ENCODE data around the gene PTPRD. TPM values are rescaled to one million over a fixed set of nuclear protein-coding genes. Genes with fewer than 3 reads are reported as not detected.

The PTPRD gene
- total and polyA plus RNA-seq, 2 experiments from 2014 or later, result 11.5 to 58.0 TPM

- TF ChIP-seq REST (IDR thresholded peaks at IDR 0.05; ENCODE audit: unreplicated experiment) (no peak), CTCF (conservative IDR thresholded peaks at IDR 0.05; ENCODE audit: low read depth in 2 of 2) (no peak), STAT1 (IDR thresholded peaks at IDR 0.05; ENCODE audit: unreplicated experiment) (no peak), ZNF114 (CRISPR knock-in tag; IDR thresholded peaks at IDR 0.05) (no peak)
Measured at GRCh38 chr9:10130061-10130675, 482.6 kb downstream of the PTPRD start (continued).

- Mint-ChIP-seq H3K27me3 (ENCODE audit: insufficient read depth, low read depth, poor library complexity) (peaks cover 1% of the 10 kb centered on the region), H3K4me1 (no peaks in the 10 kb centered on the region), H3K36me3 (ENCODE audit: low read depth) (no peaks in the 10 kb centered on the region), H3K27ac (no peak overlapping the region), H3K9me3 (no peaks in the 10 kb centered on the region), H3K4me3 (no peak overlapping the region)
- Histone ChIP-seq H3K4me3 (no peak overlapping the region), H3K9me2 (ENCODE audit: insufficient read depth) (no peaks in the 10 kb centered on the region), H3K36me3 (ENCODE audit: insufficient read depth) (no peaks in the 10 kb centered on the region), H3F3A (replicated peaks; ENCODE audit: low read depth) (no peaks in the 10 kb centered on the region), H3K4me2 (no peak overlapping the region), H4K20me1 (replicated peaks; ENCODE audit: insufficient read depth) (no peaks in the 10 kb centered on the region), H3K79me2 (replicated peaks; ENCODE audit: insufficient read depth) (no peaks in the 10 kb centered on the region), H3K4me1 (ENCODE audit: insufficient read depth) (no peaks in the 10 kb centered on the region), H3K27ac (ENCODE audit: low read depth) (no peak overlapping the region), H2AFZ (no peak overlapping the region), H3K27me3 (ENCODE audit: insufficient read depth) (no peaks in the 10 kb centered on the region)
- DNase-seq (ENCODE audit: low spot score) (no peak), ATAC-seq (no peak)
- TF ChIP-seq CREB1 (CRISPR knock-in tag; IDR thresholded peaks at IDR 0.05; ENCODE audit: low read depth) (no peak), JUNB (IDR thresholded peaks at IDR 0.05; ENCODE audit: unreplicated experiment) (no peak), ETS1 (IDR thresholded peaks at IDR 0.05) (no peak), CTCF (conservative IDR thresholded peaks at IDR 0.05; ENCODE audit: low read depth in 2 of 2) (no peak), ZNF331 (CRISPR knock-in tag; IDR thresholded peaks at IDR 0.05; ENCODE audit: low read depth) (no peak), STAT1 (IDR thresholded peaks at IDR 0.05; ENCODE audit: unreplicated experiment) (no peak)
- TF ChIP-seq, protein P1, sequence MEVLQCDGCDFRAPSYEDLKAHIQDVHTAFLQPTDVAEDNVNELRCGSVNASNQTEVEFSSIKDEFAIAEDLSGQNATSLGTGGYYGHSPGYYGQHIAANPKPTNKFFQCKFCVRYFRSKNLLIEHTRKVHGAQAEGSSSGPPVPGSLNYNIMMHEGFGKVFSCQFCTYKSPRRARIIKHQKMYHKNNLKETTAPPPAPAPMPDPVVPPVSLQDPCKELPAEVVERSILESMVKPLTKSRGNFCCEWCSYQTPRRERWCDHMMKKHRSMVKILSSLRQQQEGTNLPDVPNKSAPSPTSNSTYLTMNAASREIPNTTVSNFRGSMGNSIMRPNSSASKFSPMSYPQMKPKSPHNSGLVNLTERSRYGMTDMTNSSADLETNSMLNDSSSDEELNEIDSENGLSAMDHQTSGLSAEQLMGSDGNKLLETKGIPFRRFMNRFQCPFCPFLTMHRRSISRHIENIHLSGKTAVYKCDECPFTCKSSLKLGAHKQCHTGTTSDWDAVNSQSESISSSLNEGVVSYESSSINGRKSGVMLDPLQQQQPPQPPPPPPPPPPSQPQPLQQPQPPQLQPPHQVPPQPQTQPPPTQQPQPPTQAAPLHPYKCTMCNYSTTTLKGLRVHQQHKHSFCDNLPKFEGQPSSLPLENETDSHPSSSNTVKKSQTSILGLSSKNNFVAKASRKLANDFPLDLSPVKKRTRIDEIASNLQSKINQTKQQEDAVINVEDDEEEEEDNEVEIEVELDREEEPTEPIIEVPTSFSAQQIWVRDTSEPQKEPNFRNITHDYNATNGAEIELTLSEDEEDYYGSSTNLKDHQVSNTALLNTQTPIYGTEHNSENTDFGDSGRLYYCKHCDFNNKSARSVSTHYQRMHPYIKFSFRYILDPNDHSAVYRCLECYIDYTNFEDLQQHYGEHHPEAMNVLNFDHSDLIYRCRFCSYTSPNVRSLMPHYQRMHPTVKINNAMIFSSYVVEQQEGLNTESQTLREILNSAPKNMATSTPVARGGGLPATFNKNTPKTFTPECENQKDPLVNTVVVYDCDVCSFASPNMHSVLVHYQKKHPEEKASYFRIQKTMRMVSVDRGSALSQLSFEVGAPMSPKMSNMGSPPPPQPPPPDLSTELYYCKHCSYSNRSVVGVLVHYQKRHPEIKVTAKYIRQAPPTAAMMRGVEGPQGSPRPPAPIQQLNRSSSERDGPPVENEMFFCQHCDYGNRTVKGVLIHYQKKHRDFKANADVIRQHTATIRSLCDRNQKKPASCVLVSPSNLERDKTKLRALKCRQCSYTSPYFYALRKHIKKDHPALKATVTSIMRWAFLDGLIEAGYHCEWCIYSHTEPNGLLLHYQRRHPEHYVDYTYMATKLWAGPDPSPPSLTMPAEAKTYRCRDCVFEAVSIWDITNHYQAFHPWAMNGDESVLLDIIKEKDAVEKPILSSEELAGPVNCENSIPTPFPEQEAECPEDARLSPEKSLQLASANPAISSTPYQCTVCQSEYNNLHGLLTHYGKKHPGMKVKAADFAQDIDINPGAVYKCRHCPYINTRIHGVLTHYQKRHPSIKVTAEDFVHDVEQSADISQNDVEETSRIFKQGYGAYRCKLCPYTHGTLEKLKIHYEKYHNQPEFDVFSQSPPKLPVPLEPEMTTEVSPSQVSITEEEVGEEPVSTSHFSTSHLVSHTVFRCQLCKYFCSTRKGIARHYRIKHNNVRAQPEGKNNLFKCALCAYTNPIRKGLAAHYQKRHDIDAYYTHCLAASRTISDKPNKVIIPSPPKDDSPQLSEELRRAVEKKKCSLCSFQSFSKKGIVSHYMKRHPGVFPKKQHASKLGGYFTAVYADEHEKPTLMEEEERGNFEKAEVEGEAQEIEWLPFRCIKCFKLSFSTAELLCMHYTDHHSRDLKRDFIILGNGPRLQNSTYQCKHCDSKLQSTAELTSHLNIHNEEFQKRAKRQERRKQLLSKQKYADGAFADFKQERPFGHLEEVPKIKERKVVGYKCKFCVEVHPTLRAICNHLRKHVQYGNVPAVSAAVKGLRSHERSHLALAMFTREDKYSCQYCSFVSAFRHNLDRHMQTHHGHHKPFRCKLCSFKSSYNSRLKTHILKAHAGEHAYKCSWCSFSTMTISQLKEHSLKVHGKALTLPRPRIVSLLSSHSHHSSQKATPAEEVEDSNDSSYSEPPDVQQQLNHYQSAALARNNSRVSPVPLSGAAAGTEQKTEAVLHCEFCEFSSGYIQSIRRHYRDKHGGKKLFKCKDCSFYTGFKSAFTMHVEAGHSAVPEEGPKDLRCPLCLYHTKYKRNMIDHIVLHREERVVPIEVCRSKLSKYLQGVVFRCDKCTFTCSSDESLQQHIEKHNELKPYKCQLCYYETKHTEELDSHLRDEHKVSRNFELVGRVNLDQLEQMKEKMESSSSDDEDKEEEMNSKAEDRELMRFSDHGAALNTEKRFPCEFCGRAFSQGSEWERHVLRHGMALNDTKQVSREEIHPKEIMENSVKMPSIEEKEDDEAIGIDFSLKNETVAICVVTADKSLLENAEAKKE (CRISPR knock-in tag; IDR thresholded peaks at IDR 0.05), result no peak
Measured at GRCh38 chr9:10127867-10128266, 484.9 kb downstream of the PTPRD start.
